ENCODE measurements around the gene ANKRD52.

Gene ANKRD52

DNA sequence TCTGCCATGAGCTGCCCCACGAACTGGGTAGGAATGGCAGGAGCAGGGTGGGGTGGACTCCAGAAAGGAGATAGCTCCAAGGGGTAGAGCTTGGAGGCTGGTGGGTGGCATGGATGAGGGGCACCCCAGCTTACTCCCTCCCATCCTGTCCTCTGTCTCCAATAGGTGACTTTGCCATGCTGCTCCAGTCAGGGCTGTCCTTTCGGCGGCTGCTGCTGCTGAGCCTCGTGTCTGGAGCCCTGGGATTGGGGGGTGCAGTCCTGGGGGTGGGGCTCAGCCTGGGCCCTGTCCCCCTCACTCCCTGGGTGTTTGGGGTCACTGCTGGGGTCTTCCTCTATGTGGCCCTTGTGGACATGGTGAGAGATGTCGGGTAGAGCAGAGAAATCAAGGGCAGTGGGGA lies 21.2 kb downstream of the ANKRD52 start:
- no peak for DNase-seq

DNA sequence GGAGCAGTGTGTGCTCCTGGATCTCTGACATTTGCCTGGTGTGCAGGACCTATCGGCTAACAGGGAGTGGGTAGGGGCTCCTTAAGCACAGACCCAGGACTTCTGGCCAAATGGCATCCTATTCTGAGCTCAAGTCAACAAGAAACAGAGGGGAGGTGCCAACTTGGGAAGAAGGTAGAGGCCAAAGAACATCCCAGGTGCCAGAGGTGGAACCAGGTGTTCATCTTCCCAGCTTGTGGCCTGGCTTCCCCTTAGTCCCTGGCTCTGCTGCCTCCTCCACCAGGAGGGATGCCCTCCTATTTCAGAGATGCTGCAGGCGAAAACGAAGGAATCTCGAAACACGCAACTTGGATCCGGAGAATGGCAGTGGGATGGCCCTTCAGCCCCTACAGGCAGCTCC lies 22.1 kb downstream of the ANKRD52 start:
- DNase-seq: no peak

DNA sequence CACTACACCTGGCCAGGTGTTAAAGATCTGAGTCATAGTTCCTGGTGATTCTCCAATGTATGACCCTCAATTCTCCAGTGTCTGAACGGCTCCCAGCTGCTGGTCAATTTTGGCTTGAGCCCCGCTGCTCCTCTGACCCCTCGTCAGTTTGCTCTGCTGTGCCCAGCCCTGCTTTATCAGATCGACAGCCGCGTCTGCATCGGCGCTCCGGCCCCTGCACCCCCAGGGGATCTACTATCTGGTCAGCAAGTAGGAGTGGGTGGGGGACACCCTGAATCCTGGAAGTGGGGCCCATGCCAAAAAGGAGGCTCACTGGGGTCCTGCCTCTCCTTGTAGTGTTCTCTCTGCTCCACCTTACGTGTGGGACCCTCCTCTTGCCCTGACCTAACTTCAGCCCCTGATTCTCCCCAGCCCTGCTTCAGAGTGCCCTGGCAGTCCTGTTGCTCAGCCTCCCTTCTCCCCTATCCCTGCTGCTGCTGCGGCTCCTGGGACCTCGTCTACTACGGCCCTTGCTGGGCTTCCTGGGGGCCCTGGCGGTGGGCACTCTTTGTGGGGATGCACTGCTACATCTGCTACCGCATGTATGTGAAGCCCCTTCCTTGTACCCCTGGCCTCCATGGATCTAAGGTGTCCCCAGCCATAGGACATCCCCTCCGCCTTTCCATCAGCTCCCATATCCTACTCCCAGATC lies 23.3 kb downstream of the ANKRD52 start:
- no peak for DNase-seq

DNA sequence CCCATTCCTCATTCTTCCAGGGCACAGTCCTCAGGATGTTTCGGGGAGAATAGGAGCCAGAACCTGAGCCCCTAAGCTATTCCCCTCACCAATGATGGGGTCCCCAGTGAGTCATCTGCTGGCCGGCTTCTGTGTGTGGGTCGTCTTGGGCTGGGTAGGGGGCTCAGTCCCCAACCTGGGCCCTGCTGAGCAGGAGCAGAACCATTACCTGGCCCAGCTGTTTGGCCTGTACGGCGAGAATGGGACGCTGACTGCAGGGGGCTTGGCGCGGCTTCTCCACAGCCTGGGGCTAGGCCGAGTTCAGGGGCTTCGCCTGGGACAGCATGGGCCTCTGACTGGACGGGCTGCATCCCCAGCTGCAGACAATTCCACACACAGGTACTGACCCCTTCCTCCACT lies 27.0 kb downstream of the ANKRD52 start:
- no peak for DNase-seq

DNA sequence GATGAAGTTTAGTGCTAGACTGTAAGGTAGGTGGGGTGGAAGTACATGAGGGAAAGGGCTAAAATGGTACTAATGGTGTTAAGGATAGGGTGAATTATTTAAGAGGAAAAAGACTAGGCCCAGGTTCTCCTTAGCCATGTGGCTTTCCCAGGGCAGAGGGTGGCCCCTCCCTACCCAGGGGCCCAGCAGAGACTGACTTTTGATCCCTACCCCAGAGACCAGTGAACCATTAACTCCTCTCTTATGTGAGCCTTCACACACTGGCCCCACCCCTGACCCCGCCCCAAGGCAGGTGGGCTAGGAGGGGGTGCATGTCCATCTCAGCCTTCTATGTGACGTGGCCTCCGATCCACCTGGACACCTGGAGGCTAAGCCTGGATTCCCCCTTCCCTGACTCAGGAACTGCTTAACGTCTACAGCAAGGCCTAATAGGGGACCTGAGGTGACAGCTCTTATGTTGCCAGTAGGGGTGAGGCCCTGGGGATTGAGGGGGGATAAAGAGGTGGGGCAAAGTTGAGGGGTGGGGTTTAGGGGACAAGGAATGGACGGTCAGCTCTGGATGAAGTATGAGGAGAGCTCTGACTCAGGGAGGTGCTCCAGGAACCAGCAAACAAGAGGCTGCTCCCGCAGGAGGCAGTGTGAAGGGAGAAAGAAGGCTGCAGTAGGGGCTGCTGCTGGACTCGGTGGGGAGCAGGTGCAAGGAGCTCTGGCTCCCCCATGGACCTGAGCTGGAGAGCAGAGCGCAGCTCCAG lies 27.6 kb downstream of the ANKRD52 start:
- DNase-seq: no peak

DNA sequence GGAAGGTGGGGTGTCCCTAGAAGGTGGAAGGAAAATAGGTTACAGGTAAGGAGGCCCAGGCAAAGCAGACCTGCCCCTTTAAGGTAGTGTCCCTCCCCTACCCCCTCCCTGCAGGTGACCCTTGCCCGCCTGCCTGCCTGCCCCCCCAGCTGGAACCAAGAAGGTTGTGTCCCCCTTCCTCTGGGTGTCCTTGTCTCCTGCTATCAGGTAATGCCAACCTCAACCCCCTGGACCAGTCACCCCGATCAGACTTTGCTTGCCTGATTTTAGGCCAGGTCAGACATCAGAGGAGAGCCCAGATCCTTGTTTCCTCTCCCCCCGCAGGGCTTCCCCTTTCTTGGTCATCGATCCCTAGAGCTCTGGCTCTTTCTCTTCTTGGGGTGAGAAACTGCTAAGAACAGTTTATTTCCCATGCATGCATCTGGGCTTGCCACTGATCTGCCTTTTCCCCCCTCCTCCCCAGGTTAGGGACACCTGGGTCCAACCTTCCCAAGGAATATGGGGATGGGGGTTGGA lies 28.2 kb downstream of the ANKRD52 start, which contains the start of gene SLC39A5:
Gene SLC39A5 (plus strand): TSS at position 136 of the 516 bp plus-strand sequence. CDS start 1,224 bp downstream, outside the sequence.
- no peak for DNase-seq

DNA sequence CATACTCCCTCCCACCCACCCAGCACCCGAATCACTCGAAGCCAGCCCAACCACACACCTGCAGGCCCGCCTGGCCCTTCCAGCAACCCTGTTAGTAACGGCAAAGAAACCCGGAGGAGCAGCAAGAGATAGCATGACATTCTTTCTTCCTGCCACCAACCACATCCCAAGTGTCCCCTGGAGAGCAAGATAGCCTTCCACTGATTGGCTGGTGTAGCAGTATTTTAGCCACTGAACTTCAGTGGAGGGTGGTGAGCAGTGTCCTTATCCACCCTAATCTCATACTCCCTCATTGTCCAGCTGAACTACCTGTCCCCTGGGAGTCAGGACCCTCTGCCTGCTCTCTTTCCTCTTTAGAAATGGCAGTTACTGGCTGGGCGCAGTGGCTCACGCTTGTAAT lies 29.1 kb downstream of the ANKRD52 start:
- DNase-seq: no peak

DNA sequence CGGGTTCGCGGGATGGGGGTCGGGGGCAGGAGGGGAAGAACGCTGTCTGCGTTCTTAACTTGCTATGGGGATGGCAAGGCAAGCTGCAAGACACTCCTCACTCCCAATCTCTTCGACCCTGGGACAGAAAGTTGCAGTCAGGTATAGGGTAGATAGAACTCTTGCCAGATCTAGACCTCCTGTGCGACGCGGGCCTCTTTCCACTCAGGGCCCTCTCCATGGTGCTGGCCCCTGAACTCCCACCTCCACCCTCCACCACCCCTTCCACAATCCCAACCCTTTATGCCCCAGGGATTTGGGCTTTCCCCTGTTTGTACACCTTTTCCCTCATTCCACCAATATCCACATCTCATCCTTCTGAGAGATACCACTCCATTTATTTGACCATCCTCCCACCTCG lies 33.2 kb downstream of the ANKRD52 start:
- no peak for DNase-seq

DNA sequence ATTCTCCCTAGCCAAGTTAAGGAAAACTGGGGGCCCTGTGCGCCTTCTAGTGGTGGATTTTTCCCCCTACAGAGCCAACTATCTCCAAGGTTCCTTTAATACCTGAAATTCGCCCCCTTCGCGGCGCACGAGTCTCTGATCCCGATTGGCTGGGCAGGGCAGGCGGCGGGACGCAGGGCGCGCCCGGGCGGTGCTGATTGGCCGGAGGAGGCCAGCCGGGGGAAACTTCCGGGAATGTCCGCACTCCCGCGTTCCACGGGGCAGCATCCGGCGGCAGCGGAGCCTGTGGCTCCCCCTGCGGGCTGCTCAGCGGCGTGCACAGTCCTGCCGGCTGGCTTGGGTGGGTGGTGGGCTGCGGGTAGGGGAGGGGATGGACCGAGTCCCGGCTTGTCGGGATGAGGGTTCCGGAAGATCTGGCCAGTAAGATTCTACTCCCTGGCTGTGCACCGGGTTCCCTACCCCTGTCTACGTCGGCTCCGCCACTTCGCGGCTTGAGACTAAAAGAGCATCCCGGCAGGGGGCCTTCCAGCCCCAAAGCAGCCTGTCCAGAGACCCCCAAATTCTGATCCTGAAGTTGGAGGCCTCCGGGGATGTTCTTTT lies 34.0 kb downstream of the ANKRD52 start, which contains the start of gene NABP2:
Gene NABP2 (plus strand): TSS at position 241 of the 600 bp plus-strand sequence. CDS start 515 bp downstream, outside the sequence.
- peak; percentile 96 for DNase-seq

DNA sequence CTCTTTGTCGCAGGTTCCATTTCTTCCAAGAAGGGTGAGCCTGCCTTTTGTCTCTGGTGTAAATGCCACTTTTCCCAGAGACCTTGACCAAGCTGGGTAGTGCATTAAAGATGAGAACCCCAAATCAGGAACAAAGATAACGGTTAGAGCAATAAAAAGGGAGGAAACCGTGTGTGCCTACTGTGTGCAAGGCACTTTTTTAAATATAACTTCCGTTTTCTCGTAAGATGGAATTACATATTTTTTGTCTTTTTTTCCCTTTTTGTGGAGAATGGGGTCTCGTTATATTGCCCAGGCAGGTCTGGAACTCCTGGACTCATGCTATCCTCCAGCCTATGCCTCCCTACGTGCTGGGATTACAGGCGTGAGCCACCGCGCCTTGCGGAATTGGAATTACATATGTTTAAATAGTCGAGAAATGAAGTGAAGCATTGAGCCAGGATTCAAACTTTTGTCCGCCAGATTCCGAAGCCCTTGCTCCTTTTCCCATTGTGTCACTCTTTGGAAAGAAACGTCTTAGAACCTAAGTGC lies 34.5 kb downstream of the ANKRD52 start:
- no peak for DNase-seq

DNA sequence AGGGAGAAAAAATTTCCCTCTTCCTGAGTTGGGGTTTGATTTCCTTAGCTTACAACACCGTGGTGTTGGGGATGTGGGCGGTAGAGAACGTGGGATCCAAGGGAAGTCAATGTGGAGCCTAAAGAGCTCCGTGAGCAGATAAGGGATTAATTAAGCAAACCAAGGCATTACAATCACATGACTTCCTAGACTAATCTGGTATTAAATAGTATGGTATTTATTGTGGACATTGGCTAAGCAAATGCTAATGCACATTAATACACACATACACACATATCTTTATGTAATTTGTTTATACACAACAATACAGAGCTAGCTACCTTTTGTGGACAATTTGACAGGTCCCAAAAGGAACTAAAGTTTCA lies 35.7 kb downstream of the ANKRD52 start:
- DNase-seq: no peak

DNA sequence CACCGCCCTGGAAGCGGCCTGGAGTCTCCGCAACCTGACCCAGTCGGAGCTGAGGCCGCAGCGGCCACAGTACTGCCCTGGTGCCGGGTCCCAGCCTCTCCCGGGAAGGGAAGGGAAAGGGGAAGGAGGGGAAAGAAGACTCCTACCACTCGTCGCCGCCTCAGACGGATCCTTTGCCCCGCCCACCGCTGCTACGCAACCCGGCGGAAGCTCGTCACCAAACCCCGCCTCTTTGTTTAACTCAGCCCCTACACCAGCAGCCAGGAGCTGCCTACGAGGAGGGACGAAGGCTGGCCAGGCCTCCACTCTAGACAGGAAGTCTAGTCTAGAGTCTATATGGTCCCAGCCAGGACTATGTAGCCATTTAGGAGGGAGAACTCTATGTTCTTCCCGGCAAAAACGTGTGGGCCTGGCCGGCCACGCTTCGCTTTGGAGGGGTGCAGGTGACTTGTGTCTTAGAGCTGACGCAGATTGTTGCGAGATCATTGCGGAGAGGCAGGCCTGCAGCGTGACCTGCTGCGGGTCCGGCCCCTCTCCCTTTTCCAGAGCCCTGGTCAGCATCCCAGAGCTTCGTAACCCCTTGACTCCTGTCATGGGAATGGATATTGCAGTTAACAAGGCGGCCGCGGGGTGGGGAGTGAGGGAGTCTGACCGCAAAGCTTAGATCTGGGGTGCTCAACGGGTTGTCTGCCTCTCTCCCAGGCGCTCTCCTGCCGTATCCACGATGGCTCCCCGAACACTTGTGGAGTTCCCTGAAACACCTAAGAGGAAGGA lies 36.2 kb downstream of the ANKRD52 start, which contains the start of gene RNF41:
Gene RNF41 (minus strand): TSS at position 166 of the 774 bp plus-strand sequence. CDS start 7,875 bp downstream, outside the sequence.
- DNase-seq: peak; percentile 95

DNA sequence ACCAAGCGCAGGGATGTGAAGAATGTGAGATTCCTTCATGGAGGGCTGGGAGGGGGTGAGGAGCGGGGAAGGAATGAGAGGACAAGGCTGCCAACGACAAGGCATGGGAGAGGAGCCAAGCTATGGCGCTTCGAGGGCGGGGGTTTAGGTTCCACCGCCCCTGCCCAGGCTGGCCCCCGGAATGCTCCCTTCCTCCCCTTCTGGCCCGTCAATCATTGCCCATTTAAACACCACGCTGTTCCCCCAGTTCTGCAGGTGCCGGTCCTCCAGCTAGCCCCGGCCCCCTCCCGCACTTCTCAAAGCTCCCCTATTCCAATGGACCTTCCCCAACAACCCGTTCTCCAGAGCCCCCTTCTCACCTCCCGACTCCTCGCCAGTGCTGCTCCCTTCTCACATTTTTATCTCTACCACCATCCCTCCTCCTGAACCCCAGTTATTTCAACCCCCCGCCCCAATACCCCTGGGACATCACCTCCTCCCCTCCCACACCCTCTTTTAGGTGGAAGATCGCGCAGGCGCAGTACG lies 36.9 kb downstream of the ANKRD52 start:
- no peak for DNase-seq

DNA sequence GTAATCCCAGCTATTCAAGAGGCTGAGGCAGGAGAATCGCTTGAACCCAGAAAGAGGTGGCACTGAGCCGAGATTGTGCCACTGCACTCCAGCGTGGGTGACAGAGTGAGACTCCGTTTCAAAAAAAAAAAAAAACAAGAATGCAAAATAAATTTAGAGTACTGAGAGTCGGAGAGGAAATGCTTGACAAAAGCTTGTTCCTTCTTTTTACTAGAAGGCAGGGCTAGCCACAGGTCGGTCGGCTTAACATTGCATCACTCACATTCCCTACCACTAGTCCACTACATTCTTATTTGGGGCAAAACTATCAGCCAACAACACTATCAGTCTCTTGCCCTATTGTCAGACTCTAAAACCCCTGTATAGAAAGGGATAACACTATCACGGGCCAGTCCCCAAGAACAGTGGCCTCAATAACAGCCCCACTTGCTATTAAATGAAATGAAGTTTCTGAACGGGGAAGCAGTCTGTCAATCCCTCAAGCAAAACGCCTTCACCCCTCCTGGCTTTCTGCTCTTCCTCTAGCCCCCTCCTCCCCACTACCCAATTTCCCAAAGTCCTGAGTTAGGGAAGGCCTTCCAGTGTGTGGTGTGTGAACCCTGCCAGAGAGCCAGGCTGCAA lies 37.5 kb downstream of the ANKRD52 start:
- DNase-seq: no peak

DNA sequence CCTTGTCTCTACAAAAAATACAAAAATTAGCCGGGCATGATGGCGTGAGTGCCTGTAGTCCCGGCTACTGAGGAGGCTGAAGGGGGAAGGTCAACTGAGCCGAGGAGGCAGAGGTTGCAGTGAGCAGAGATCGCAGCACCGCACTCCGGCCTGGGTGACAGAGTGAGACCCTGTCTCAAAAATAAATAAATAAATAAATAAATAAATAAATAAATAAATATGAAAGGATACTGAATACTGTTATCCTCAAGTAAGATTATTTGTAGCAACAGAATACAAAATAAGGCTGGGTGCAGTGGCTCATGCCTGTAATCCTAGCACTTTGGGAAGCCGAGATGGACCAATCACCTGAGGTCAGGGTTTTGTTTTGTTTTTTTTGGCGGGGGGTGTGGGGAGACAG lies 38.3 kb downstream of the ANKRD52 start:
- DNase-seq: no peak

DNA sequence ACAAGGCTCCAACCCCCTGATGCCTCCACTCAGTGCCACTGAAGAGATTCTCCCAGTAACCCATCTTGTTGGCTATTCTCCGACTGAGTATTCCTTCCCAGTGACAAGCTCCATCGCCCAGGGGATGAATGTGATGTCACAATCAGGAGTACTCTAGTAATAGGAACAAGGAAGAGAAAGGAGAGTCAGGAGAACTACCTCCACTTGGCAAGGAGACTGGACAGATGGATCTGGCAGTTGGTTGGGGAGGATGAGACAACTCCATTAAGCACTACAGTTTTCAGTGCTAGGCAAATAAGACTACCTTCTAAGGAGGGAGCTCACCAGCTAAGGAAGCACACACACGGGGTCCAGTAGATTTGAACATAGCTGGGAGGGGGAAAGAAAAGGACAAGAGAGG lies 41.7 kb downstream of the ANKRD52 start:
- no peak for DNase-seq

DNA sequence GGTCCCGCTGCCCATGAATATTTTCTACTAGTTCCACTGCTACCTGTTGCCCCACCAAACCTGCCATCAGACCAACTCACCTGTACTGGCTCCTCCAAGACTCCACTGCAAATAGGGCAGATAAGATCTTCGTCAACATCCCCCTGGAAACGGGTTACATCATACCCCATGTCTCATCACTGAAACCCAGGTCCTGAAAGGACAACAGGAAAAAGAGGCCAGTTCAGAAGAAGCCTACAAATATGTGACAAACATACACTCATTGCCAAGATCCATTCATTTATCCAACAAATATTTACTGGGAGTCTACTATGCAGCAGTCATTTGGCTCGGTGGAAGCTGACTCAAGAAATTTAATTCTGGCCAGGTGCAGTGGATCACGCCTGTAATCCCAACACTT lies 44.3 kb downstream of the ANKRD52 start:
- no peak for DNase-seq

DNA sequence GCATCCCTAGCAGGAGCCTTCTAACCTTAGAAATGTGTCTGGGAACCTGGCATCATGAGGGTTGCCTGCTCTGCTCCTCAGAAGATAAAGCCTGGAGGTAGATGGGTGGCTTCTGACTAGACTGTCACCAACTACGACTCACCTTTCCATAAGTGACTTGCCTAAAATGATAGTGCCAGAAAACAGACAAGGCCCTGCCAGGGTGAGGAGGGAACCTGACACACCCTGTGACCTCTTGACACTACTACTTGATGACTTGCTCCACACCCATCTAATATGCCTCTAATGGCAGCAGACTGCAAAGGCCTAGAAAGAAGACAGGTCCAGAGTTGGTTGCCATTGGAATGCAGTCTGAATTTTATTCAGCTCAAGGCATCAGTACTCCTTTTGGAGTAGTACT lies 45.8 kb downstream of the ANKRD52 start:
- DNase-seq: no peak

DNA sequence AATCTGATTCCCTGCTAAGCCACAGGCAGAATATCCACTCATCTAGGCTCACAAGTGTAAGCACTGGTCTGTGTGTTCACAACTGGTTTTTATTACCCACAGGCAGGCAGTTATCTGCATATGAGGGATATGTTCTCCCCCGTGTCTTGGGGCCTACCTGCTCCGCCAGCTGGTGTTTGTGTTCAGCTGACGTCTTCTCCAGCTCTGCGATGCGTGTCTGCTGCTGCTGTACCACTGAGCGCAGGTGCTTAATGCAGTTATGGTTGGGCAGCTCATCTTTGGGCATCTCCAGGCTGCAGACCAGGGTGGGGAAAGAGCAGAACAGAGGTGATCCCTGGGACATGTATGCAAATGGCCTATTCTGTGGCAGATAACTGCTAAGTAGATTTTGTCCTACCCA lies 50.2 kb downstream of the ANKRD52 start:
- no peak for DNase-seq

DNA sequence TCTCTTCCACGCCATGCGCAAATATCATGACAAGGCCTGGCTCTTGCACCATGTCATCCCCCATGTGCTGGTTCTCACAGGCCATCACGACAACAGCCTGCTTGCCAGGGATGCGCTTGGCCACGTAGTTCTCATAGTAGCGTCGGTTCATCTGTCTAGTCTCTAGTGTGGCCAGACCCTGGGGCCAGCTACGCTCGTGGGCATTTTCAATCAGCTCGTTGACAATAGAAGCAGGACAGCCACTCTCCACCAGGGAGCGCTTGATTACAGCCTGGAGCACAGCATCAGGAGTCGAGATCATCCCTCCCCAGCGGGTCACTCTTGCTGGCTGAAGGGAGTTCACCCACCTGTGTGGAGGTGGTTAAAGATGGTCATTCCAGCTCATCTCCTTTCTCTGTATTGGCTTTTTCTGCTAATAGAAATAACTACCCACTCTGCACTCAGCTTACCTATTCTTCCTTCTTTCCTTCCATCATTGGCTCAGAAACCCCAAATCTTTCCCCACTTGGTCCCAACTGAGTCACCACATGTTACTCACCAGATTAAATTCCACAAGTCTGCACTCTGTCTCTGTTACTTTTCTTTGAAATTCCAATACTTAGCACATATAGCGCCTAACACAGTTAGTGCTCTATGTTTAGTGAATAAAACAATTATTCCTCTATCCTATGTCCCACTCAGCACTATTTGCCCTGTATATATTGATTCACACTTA lies 51.6 kb downstream of the ANKRD52 start:
- peak; percentile 52 for DNase-seq

DNA sequence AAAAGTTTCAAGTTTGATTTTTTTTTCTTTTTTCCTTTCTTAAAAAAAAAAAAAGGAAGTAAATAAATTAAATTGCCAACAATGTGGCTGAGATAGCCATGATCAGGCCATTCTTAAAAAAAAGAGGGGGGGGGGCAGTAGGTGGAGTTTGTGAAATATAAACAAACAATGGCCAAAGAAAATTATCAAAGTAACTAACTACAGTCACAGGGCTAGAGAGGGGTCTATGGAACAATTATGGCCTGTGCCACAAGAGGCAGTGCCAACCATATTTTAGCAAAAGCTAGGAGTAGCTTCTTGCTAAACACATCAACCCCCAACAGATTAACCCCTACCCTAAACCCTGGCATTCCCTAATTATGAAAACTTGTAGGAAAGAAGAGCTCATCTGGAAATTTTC lies 52.7 kb downstream of the ANKRD52 start:
- no peak for DNase-seq

All from CD4-positive, alpha-beta T cell treated with Interleukin-17A for 4 hours (primary cell).